Gastroesophageal sphincter (tissue), 3 donors: Measurements from ENCODE around the gene SMCHD1.

Source experiments
- CTCF ChIP-seq, 4 experiments: fragments of 200-600 bp in 2 of 4; fragments of 450-650 bp in 2 of 4; sonication (generic) in 1 of 4; IDR thresholded peaks; one replicate each; pipeline ENCODE4 v1.5.1; 2017 to 2019; ENCODE audit warnings: antibody characterized with exemption in 4 of 4, mild to moderate bottlenecking in 2 of 4, moderate library complexity in 2 of 4
- POLR2A ChIP-seq, 2 donors: fragments of 450-650 bp; IDR thresholded peaks; one replicate each; pipeline ENCODE4 v1.6.1; 2017; ENCODE audit warnings: antibody characterized with exemption in 2 of 2, mild to moderate bottlenecking in 2 of 2, moderate library complexity in 1 of 2
- POLR2AphosphoS5 ChIP-seq: sonication (generic); formaldehyde crosslinking; IDR thresholded peaks from one replicate; pipeline ENCODE4 v1.6.1; 2017; ENCODE audit warnings: antibody characterized with exemption

- TF ChIP-seq POLR2A (IDR thresholded peaks at IDR 0.05): no peak
- no peak for TF ChIP-seq CTCF (IDR thresholded peaks at IDR 0.05)
- TF ChIP-seq POLR2AphosphoS5: no peak
Observed at GRCh38 chr18:2642771-2643170, 12.8 kb upstream of the SMCHD1 start.
